Activated CD8-positive, alpha-beta T cell treated with anti-CD3 and anti-CD28 coated beads, Interleukin-2, amount 10 ng/mL, durations not matched to agents 7 days and 5 days (primary cell): ENCODE measurements around the gene FRAT2. TPM values are rescaled to one million over a fixed set of nuclear protein-coding genes. Genes with fewer than 3 reads are reported as not detected.
"Not testable (repeated sequence)": the region's sequence is repeated elsewhere in the genome, so short reads cannot be mapped to it uniquely, and the experiment has no call there.

Source experiments
- ATAC-seq: fragments of 150-1000 bp; cut with Tn5 transposase; one replicate; pipeline ENCODE4 v1.10.0; 2021; ENCODE audit warnings: moderate library complexity
- CTCF ChIA-PET: fragments of 350-600 bp; sonication (Branson Sonifier 250); formaldehyde crosslinking; loops from one replicate; lab custom pipeline; 2021; ENCODE audit warnings: antibody characterized with exemption; lab: Charles Lee
- POLR2A ChIA-PET: fragments of 350-600 bp; sonication (Branson Sonifier 250); formaldehyde crosslinking; loops from one replicate; lab custom pipeline; 2021; ENCODE audit warnings: antibody characterized with exemption; lab: Charles Lee
- DNase-seq: peaks from one replicate; pipeline ENCODE4 v3.0.0-alpha.2; 2020
- H3K27ac Mint-ChIP-seq: one replicate; pipeline ENCODE4 v1.8.0; 2021; ENCODE audit warnings: mild to moderate bottlenecking, mixed read lengths
- H3K27me3 Mint-ChIP-seq: one replicate; pipeline ENCODE4 v1.8.0; 2021; ENCODE audit warnings: low read depth, mixed read lengths
- H3K36me3 Mint-ChIP-seq: one replicate; pipeline ENCODE4 v1.8.0; 2021; ENCODE audit warnings: low read depth, mixed read lengths
- H3K4me1 Mint-ChIP-seq: one replicate; pipeline ENCODE4 v1.8.0; 2021; ENCODE audit warnings: low read depth, mixed read lengths
- H3K4me3 Mint-ChIP-seq: one replicate; pipeline ENCODE4 v1.8.0; 2021; ENCODE audit warnings: mild to moderate bottlenecking, mixed read lengths
- H3K9me3 Mint-ChIP-seq: one replicate; pipeline ENCODE4 v1.8.0; 2022; ENCODE audit warnings: mixed read lengths; ENCODE audit not compliant: insufficient read depth
- total RNA-seq, 2 experiments: library from RNA; stranded (reverse); gene quantifications; one replicate each; pipeline ENCODE4 v1.2.3, GENCODE V29; 2021

Gene FRAT2
- total RNA-seq, 2 experiments from 2014 or later: 10.0 to 10.4 TPM

GRCh38 chr10:97307866-97308780, 26.4 kb downstream of the FRAT2 start:
- ATAC-seq: no peak
- no peaks in the 10 kb centered on the region for H3K4me1 Mint-ChIP-seq
- POLR2A ChIA-PET: no interaction called here
- H3K27ac Mint-ChIP-seq: no peak overlapping the region
- no peak overlapping the region for H3K4me3 Mint-ChIP-seq
- DNase-seq: no peak
- H3K9me3 Mint-ChIP-seq: no peaks in the 10 kb centered on the region
- peaks cover 10% of the 10 kb centered on the region for H3K27me3 Mint-ChIP-seq
- no peaks in the 10 kb centered on the region for H3K36me3 Mint-ChIP-seq
- CTCF ChIA-PET: no interaction called here

DNA sequence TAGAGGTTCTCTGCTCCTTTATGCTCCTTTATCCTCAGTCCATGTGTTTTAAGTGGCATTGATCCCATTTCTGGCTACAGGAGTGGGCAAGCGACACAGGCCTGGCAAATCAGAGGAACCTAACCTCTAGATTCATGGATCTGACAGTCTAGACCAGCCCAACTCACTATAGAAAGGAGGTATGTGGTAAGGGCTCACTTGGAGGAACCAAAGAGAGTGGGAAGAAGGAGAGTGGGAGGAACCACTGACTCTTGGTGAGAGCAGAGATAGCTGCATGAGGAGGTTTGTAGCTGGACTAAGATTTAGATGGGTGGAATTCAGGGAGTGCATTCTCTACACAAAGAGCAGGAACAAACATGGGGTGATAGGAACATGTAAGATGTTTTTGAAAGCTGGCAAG, 27.1 kb downstream of the FRAT2 start:
- peaks cover 10% of the 10 kb centered on the region for H3K27me3 Mint-ChIP-seq
- H3K36me3 Mint-ChIP-seq: no peaks in the 10 kb centered on the region
- no peaks in the 10 kb centered on the region for H3K9me3 Mint-ChIP-seq
- no peak overlapping the region for H3K27ac Mint-ChIP-seq
- POLR2A ChIA-PET: no interaction called here
- no peak overlapping the region for H3K4me3 Mint-ChIP-seq
- DNase-seq (no peak), ATAC-seq (no peak)
- H3K4me1 Mint-ChIP-seq: no peaks in the 10 kb centered on the region
- CTCF ChIA-PET: no interaction called here

DNA sequence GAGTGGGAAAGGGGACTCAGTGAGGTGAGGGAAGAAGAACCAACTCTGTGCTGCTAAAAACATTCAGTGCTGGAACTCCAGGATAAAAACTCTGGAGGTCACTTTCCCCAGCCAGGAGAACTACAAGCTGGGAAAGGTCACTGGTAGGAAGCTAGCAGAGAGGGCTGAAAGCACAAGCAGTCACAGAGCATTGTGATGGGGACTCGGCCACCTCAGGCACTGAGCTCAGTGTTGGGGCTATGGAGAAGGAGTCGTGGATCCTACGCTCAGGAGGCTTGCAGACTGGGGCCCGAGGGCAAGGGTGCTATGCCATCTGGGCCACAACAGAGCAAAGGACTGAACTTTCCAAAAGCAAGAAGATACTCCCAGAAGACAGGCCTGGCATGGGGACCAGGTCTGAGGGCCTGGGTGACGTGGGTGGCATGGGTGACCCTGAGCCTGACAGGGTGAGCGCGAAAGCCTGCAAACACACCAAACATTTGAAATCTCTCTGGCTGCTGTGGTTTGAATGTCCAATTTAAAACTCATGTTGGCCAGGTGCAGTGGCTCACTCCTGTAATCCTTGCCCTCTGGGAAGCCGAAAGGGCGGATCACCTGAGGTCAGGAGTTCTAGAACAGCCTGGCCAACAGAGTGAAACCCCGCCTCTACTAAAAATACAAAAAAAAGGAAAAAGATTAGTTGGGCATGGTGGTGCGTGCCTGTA, 32.3 kb downstream of the FRAT2 start:
- H3K27me3 Mint-ChIP-seq: peaks cover 3% of the 10 kb centered on the region
- ChIA-PET CTCF (no interaction called here), POLR2A (no interaction called here)
- DNase-seq (no peak), ATAC-seq (no peak)
- H3K27ac Mint-ChIP-seq: no peak overlapping the region
- H3K4me1 Mint-ChIP-seq: peaks cover 5% of the 10 kb centered on the region
- no peak overlapping the region for H3K4me3 Mint-ChIP-seq
- no peaks in the 10 kb centered on the region for H3K36me3 Mint-ChIP-seq
- no peaks in the 10 kb centered on the region for H3K9me3 Mint-ChIP-seq

DNA sequence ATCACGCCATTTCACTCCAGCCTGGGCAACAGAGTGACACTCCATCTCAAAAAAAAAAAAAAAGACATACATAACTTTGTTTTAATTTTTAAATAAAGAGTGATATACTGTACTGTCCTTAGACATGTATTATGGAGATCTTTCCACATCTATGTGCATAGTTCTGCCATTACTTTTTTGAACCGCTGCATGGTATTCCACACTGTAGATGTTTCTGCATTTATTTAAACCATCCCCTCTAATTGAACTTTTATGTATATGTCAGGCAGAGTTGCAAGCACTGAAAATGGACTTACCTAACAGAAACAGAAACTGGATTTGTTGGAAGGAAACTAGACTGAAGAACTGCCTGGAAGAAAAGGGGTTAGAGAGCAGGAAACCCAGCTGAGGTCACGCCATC, 33.5 kb downstream of the FRAT2 start:
- ATAC-seq: no peak
- H3K9me3 Mint-ChIP-seq: no peaks in the 10 kb centered on the region
- ChIA-PET CTCF (no interaction called here), POLR2A (no interaction called here)
- H3K36me3 Mint-ChIP-seq: no peaks in the 10 kb centered on the region
- H3K27me3 Mint-ChIP-seq: no peaks in the 10 kb centered on the region
- peaks cover 5% of the 10 kb centered on the region for H3K4me1 Mint-ChIP-seq
- no peak overlapping the region for H3K27ac Mint-ChIP-seq
- no peak overlapping the region for H3K4me3 Mint-ChIP-seq
- DNase-seq: no peak

DNA sequence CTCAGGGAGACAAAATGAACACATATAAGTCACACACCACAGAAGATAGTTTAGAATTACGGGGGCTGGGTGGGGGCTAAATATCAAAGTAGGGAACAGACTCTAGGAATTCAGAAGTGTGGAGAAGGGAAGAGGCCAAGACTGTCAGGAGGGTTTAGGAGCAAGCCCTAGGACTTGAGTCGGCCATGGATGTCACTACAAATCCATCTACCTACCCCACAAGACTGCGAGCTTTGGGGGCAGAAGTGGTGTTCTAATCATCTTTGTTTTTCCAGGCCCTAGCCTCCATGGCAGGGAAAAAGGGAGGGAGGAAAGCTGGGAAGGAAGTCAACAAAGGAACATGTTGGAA, 36.3 kb downstream of the FRAT2 start:
- Mint-ChIP-seq H3K27me3 (no peaks in the 10 kb centered on the region), H3K27ac (no peak overlapping the region), H3K4me1 (peaks cover 5% of the 10 kb centered on the region), H3K36me3 (no peaks in the 10 kb centered on the region), H3K4me3 (no peak overlapping the region), H3K9me3 (no peaks in the 10 kb centered on the region)
- ATAC-seq (no peak), DNase-seq (no peak)
- CTCF ChIA-PET: interaction anchor here (1.5 kb wide), 1 partner anchor 35 kb away, joined by 3 read pairs; no protein-coding TSS in a partner anchor
- POLR2A ChIA-PET: no interaction called here

- Mint-ChIP-seq H3K36me3 (no peaks in the 10 kb centered on the region), H3K27me3 (no peaks in the 10 kb centered on the region), H3K27ac (no peak overlapping the region), H3K4me1 (peaks cover 7% of the 10 kb centered on the region), H3K9me3 (no peaks in the 10 kb centered on the region), H3K4me3 (no peak overlapping the region)
- ChIA-PET CTCF (interaction anchor here (1.5 kb wide), 1 partner anchor 36 kb away, joined by 3 read pairs; no protein-coding TSS in a partner anchor), POLR2A (no interaction called here)
- ATAC-seq: no peak
- no peak for DNase-seq
Observed at GRCh38 chr10:97297556-97298222, 36.8 kb downstream of the FRAT2 start.

DNA sequence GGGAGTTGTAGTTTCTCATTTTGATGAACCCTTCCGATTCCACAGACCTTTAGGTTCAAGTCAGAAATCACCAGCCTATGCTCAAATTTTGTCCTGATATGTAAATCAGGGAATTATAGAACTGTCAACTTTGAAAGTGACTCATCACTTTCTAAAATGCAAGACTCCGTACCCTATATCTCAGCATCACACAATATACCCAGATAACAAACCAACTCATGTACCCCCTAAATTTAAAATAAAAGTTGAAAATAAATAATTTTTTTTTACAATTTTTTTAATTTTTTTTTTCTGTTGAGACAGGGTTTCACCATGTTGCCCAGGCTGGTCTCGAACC, 41.7 kb downstream of the FRAT2 start:
- H3K4me3 Mint-ChIP-seq: peak overlapping the region; percentile 83
- ChIA-PET POLR2A (interaction anchor here (1.6 kb wide), 1 partner anchor 41 kb away, joined by 5 read pairs; the partner anchor contains the start of gene FRAT2), CTCF (interaction anchor here (0.6 to 1.5 kb wide), 4 partner anchors 26 to 82 kb away, joined by 3 to 5 read pairs (median 3); partner anchors contain the start of gene FRAT1)
- H3K27me3 Mint-ChIP-seq: no peaks in the 10 kb centered on the region
- no peak for ATAC-seq
- peaks cover 23% of the 10 kb centered on the region for H3K4me1 Mint-ChIP-seq
- DNase-seq: no peak
- peaks cover 19% of the 10 kb centered on the region for H3K36me3 Mint-ChIP-seq
- H3K27ac Mint-ChIP-seq: peak overlapping the region; percentile 86
- no peaks in the 10 kb centered on the region for H3K9me3 Mint-ChIP-seq

DNA sequence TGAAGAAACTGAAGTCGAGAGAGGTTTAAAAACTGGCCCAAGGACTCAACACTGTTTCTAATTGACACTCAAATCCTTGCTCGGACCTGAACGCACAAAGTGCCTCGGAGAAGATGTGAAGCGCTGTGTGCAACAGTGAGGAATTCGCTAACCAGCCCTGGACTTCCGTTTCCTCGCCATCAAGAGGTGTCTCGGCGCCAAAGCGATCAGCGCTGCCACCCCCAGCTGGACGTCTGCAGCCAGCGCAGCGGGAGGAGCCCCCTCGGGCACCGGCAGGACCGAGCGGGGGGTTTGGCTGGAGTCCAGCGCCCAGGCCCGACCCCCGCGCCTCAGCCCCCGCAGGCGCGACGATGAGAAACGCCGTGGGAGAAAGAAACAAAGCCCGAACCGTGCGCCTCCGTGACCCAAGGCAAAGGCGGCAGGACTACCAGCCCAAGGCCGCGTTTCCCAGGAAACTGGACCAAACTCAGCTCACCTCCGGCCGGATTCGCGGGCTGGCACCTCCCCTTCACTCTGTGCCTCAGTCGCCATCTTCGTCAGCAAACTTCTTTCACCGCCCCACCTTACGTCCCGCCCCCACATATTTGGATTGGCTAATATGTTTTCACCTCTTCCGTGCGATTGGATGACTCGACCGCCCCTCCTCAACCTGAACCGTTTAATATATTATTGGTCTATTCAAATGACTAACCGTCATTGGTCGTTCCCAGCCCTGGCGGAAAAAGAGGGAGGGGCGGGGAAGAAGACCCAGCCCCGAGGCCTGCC, 42.2 kb downstream of the FRAT2 start, which contains the start of gene ARHGAP19:
ARHGAP19 (minus strand) TSS at position 541 of the 765 bp plus-strand sequence; CDS start at position 531, 10 bp downstream.
- Mint-ChIP-seq H3K4me1 (peaks cover 23% of the 10 kb centered on the region), H3K9me3 (no peaks in the 10 kb centered on the region), H3K36me3 (peaks cover 19% of the 10 kb centered on the region), H3K27me3 (no peaks in the 10 kb centered on the region), H3K27ac (peak within 1 kb of the TSS; percentile 86), H3K4me3 (peak within 1 kb of the TSS; percentile 83)
- ATAC-seq (peak; percentile 99), DNase-seq (peak; percentile 98)
- ChIA-PET CTCF (interaction anchor here (0.6 to 1.5 kb wide), 6 partner anchors 13 to 254 kb away, joined by 3 to 9 read pairs (median 3); partner anchors contain the start of gene FRAT1), POLR2A (interaction anchor here (1.2 to 1.6 kb wide), 2 partner anchors 36 to 42 kb away, joined by 3 to 5 read pairs; partner anchors contain the start of gene FRAT2)

GRCh38 chr10:97291357-97292096, 43.0 kb downstream of the FRAT2 start:
- Mint-ChIP-seq H3K4me3 (peak overlapping the region; percentile 83), H3K4me1 (peaks cover 23% of the 10 kb centered on the region), H3K9me3 (no peaks in the 10 kb centered on the region), H3K27me3 (no peaks in the 10 kb centered on the region), H3K36me3 (peaks cover 22% of the 10 kb centered on the region), H3K27ac (peak overlapping the region; percentile 86)
- POLR2A ChIA-PET: interaction anchor here (1.2 to 1.6 kb wide), 2 partner anchors 36 to 43 kb away, joined by 3 to 5 read pairs; partner anchors contain the start of gene FRAT2
- no peak for ATAC-seq
- CTCF ChIA-PET: interaction anchor here (0.9 to 1.5 kb wide), 6 partner anchors 13 to 253 kb away, joined by 3 to 9 read pairs (median 3); partner anchors contain the start of gene FRAT1
- no peak for DNase-seq

DNA sequence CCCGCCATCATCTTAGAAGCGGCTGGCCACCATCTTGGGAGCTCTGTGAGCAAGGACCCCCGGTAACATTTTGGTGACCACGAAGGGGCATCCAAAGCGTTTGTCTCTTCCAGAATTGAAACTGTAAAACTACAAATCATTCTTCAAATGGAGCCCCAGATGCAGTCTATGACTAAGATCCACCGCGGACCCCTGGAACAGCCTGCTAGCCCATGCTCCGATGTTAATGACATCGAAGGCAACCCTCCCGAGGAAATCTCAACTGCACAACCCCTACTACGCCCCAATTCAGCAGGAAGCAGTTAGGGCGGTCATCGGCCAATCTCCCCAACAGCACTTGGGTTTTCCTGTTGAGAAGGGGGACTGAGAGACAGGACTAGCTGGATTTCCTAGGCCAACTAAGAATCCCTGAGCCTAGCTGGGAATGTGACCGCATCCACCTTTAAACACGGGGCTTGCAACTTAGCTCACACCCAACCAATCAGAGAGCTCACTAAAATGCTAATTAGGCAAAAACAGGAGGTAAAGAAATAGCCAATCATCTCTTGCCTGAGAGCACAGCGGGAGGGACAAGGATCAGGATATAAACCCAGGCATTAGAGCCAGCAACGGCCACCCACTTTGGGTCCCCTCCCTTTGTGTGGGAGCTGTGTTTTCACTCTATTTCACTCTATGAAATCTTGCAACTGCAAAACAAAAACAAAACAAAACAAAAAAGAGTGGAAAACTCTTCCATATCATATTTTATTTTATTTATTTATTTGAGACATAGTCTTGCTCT, 43.8 kb downstream of the FRAT2 start:
- Mint-ChIP-seq H3K4me1 (peaks cover 23% of the 10 kb centered on the region), H3K27ac (peak overlapping the region; percentile 49), H3K4me3 (peak overlapping the region; percentile 83), H3K36me3 (peaks cover 25% of the 10 kb centered on the region)
- ChIA-PET CTCF (interaction anchor here (0.9 to 1.4 kb wide), 2 partner anchors 12 to 218 kb away, joined by 3 to 9 read pairs; no protein-coding TSS in a partner anchor), POLR2A (interaction anchor here (1.7 kb wide), 1 partner anchor 43 kb away, joined by 4 read pairs; no protein-coding TSS in a partner anchor)
- H3K27me3 Mint-ChIP-seq, ATAC-seq, DNase-seq, H3K9me3 Mint-ChIP-seq: not testable (repeated sequence)
